Measurements from ENCODE around the gene TEX2. TPM values are rescaled to one million over a fixed set of nuclear protein-coding genes. Genes with fewer than 3 reads are reported as not detected.

TEX2 gene
- polyA plus RNA-seq, 1 donor (not counting 4 experiments of a cell fraction or from before 2014, with no cell fraction given), result 44.4 TPM

GRCh38 chr17:64289741-64290141 lies 26.7 kb upstream of the TEX2 start:
- Histone ChIP-seq H3K36me3 (ENCODE audit: control insufficient read depth in 2 of 2, extremely low read depth in 1 of 2, insufficient read depth in 2 of 2, low read length in 2 of 2) (no peaks in the 10 kb centered on the region), H4K20me1 (ENCODE audit: control insufficient read depth, extremely low read depth, insufficient read depth, low read length) (no peaks in the 10 kb centered on the region), H3K4me1 (ENCODE audit: control insufficient read depth, extremely low read depth, insufficient read depth, low read length) (no peaks in the 10 kb centered on the region), H3K4me2 (ENCODE audit: control insufficient read depth, extremely low read depth, insufficient read depth, low read depth, low read length) (no peak overlapping the region), H3K27ac (ENCODE audit: control insufficient read depth, insufficient read depth, low read length) (no peak overlapping the region), H3K9ac (ENCODE audit: control insufficient read depth, extremely low read depth, insufficient read depth, low read length) (no peak overlapping the region), H3K27me3 (ENCODE audit: control insufficient read depth, extremely low read depth, insufficient read depth, low read length) (no peaks in the 10 kb centered on the region), H3K9me1 (ENCODE audit: control insufficient read depth, extremely low read depth, insufficient read depth, low read length) (no peaks in the 10 kb centered on the region), H3K9me3 (ENCODE audit: control insufficient read depth, low read depth, low read length) (peaks cover 4% of the 10 kb centered on the region), H3K79me2 (ENCODE audit: control insufficient read depth, insufficient read depth, low read length) (no peaks in the 10 kb centered on the region), H2AFZ (ENCODE audit: control insufficient read depth, low read length) (no peak overlapping the region), H3K4me3 (ENCODE audit: control insufficient read depth in 2 of 3, extremely low read depth in 1 of 3, insufficient read depth in 2 of 3, low read depth in 1 of 3, low read length in 3 of 3) (no peak overlapping the region)
- FAIRE-seq (no peak), DNase-seq (ENCODE audit: low read depth, low spot score) (no peak)
- TF ChIP-seq EZH2 (IDR thresholded peaks at IDR 0.05; ENCODE audit: low read length), result no peak
- dilution Hi-C loops (cut with MboI; ENCODE audit: extremely low pct_ligation_motif_present, low sequenced_read_pairs), result no loop called here

GRCh38 chr17:64282753-64283080 lies 19.7 kb upstream of the TEX2 start:
- Histone ChIP-seq H3K4me3 (ENCODE audit: control insufficient read depth in 2 of 3, extremely low read depth in 1 of 3, insufficient read depth in 2 of 3, low read depth in 1 of 3, low read length in 3 of 3) (no peak overlapping the region), H3K4me2 (ENCODE audit: control insufficient read depth, extremely low read depth, insufficient read depth, low read depth, low read length) (no peak overlapping the region), H3K9ac (ENCODE audit: control insufficient read depth, extremely low read depth, insufficient read depth, low read length) (no peak overlapping the region), H3K27me3 (ENCODE audit: control insufficient read depth, extremely low read depth, insufficient read depth, low read length) (no peaks in the 10 kb centered on the region), H3K36me3 (ENCODE audit: control insufficient read depth in 2 of 2, extremely low read depth in 1 of 2, insufficient read depth in 2 of 2, low read length in 2 of 2) (no peaks in the 10 kb centered on the region), H3K9me3 (ENCODE audit: control insufficient read depth, low read depth, low read length) (no peaks in the 10 kb centered on the region), H3K79me2 (ENCODE audit: control insufficient read depth, insufficient read depth, low read length) (no peaks in the 10 kb centered on the region), H4K20me1 (ENCODE audit: control insufficient read depth, extremely low read depth, insufficient read depth, low read length) (no peaks in the 10 kb centered on the region), H3K27ac (ENCODE audit: control insufficient read depth, insufficient read depth, low read length) (no peak overlapping the region), H3K9me1 (ENCODE audit: control insufficient read depth, extremely low read depth, insufficient read depth, low read length) (no peaks in the 10 kb centered on the region), H2AFZ (ENCODE audit: control insufficient read depth, low read length) (no peak overlapping the region), H3K4me1 (ENCODE audit: control insufficient read depth, extremely low read depth, insufficient read depth, low read length) (peaks cover 8% of the 10 kb centered on the region)
- dilution Hi-C loops (cut with MboI; ENCODE audit: extremely low pct_ligation_motif_present, low sequenced_read_pairs), result no loop called here
- DNase-seq (ENCODE audit: low read depth, low spot score) (no peak), FAIRE-seq (no peak)
- no peak for TF ChIP-seq EZH2 (IDR thresholded peaks at IDR 0.05; ENCODE audit: low read length)
- no peak for TF ChIP-seq CTCF (optimal IDR thresholded peaks at IDR 0.05 in 1 of 3, IDR thresholded peaks at IDR 0.05 in 1 of 3, conservative IDR thresholded peaks at IDR 0.05 in 1 of 3; ENCODE audit: extremely low read depth in 1 of 3, insufficient read depth in 2 of 3, low read length in 3 of 3)

DNA sequence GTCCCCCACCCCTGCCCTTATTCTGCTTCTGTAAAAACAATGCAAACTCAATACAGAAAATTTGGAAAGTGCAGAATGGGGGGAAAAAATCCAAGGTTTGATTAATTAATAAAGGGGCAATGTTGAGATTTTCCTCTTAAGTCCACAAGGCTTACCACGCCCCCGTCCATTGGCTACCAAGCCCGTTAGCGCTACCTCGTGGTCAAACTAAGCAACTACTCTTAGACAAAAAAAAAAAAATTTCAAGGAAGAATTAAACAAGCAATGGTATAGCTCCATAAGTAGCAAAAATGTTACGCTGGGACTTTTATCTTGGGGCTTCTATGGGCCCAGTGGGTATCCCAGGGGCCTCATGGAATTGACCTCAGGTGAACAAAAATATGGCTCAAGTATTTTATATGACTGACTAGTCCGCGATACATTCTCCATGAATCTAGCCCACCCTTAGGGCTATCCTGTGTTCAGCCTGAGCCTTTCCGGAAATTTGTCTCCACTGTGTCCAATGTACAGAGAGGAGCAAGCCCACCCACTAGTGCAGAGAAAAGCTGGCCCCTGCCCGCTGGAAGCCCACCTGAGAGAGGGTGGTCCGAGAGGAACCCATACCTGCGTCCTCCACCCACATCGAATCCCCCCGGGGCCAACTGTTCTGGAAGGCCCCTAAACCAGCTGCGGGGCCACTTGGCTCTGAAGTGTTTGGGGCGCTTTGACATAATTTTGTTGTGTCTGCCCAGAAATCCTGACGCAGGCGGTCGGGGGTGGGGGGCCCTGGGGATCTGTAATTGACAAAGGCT lies 19.1 kb upstream of the TEX2 start:
- FAIRE-seq, result no peak
- H3K9me1 ChIP-seq (ENCODE audit: control insufficient read depth, extremely low read depth, insufficient read depth, low read length), result no peaks in the 10 kb centered on the region
- H3K4me1 ChIP-seq (ENCODE audit: control insufficient read depth, extremely low read depth, insufficient read depth, low read length), result peaks cover 8% of the 10 kb centered on the region
- no peak for TF ChIP-seq EZH2 (IDR thresholded peaks at IDR 0.05; ENCODE audit: low read length)
- peak; percentile 69 to 78 (median 72) for TF ChIP-seq CTCF (optimal IDR thresholded peaks at IDR 0.05 in 1 of 3, IDR thresholded peaks at IDR 0.05 in 1 of 3, conservative IDR thresholded peaks at IDR 0.05 in 1 of 3; ENCODE audit: extremely low read depth in 1 of 3, insufficient read depth in 2 of 3, low read length in 3 of 3)
- H3K4me3 ChIP-seq (ENCODE audit: control insufficient read depth in 2 of 3, extremely low read depth in 1 of 3, insufficient read depth in 2 of 3, low read depth in 1 of 3, low read length in 3 of 3), result no peak overlapping the region
- H3K27me3 ChIP-seq (ENCODE audit: control insufficient read depth, extremely low read depth, insufficient read depth, low read length), result no peaks in the 10 kb centered on the region
- DNase-seq (ENCODE audit: low read depth, low spot score), result no peak
- no peaks in the 10 kb centered on the region for H3K9me3 ChIP-seq (ENCODE audit: control insufficient read depth, low read depth, low read length)
- H3K79me2 ChIP-seq (ENCODE audit: control insufficient read depth, insufficient read depth, low read length), result no peaks in the 10 kb centered on the region
- H3K27ac ChIP-seq (ENCODE audit: control insufficient read depth, insufficient read depth, low read length), result no peak overlapping the region
- dilution Hi-C loops (cut with MboI; ENCODE audit: extremely low pct_ligation_motif_present, low sequenced_read_pairs), result no loop called here
- H2AFZ ChIP-seq (ENCODE audit: control insufficient read depth, low read length), result no peak overlapping the region
- H3K4me2 ChIP-seq (ENCODE audit: control insufficient read depth, extremely low read depth, insufficient read depth, low read depth, low read length), result no peak overlapping the region
- no peaks in the 10 kb centered on the region for H3K36me3 ChIP-seq (ENCODE audit: control insufficient read depth in 2 of 2, extremely low read depth in 1 of 2, insufficient read depth in 2 of 2, low read length in 2 of 2)
- no peaks in the 10 kb centered on the region for H4K20me1 ChIP-seq (ENCODE audit: control insufficient read depth, extremely low read depth, insufficient read depth, low read length)
- no peak overlapping the region for H3K9ac ChIP-seq (ENCODE audit: control insufficient read depth, extremely low read depth, insufficient read depth, low read length)

Data from keratinocyte (primary cell).